ENCODE results near the gene SACS. TPM values are rescaled to one million over a fixed set of nuclear protein-coding genes. Genes with fewer than 3 reads are reported as not detected.

Gene SACS
- total and polyA plus RNA-seq, 2 of the 4 experiments (the other 2 are of a cell fraction) = 14.7 to 121 TPM

DNA sequence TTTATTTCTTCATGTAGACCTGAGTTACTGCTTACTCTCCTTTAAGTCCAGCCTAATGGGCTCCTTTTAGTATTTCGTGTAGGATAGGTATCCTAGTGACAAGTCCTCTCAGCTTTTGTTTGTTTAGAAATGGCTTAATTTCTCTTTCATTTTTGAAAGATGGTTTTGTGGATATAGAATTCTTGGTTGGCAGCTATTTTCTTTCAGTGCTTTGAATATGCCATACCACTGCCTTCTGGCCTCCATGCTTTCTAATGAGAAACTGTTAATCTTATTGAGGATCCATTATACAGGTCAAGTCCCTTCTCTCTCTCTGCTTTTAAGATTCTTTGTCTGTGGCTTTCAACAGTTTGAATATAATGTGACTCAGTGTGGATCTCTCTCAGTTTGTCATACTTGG is 46.8 kb upstream of the SACS start:
- ATAC-seq (ENCODE audit: low read depth) = no peak
- TF ChIP-seq ELK1 (IDR thresholded peaks at IDR 0.05; ENCODE audit: borderline replicate concordance, low read depth, low read length) (no peak), CHD1 (IDR thresholded peaks at IDR 0.05; ENCODE audit: low read depth, low read length) (no peak), RCOR1 (IDR thresholded peaks at IDR 0.05; ENCODE audit: insufficient replicate concordance, low read length) (no peak), RAD21 (IDR thresholded peaks at IDR 0.05; ENCODE audit: low read length) (no peak), SMC3 (IDR thresholded peaks at IDR 0.05; ENCODE audit: low read depth, low read length) (no peak), BHLHE40 (IDR thresholded peaks at IDR 0.05; ENCODE audit: low read depth, low read length) (no peak), MAZ (IDR thresholded peaks at IDR 0.05; ENCODE audit: borderline replicate concordance, low read depth, low read length) (no peak), FOS (IDR thresholded peaks at IDR 0.05; ENCODE audit: low read depth, low read length) (no peak)
- TF ChIP-seq, protein P1, sequence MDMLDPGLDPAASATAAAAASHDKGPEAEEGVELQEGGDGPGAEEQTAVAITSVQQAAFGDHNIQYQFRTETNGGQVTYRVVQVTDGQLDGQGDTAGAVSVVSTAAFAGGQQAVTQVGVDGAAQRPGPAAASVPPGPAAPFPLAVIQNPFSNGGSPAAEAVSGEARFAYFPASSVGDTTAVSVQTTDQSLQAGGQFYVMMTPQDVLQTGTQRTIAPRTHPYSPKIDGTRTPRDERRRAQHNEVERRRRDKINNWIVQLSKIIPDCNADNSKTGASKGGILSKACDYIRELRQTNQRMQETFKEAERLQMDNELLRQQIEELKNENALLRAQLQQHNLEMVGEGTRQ (IDR thresholded peaks at IDR 0.05; ENCODE audit: low read depth, low read length) = no peak
- TF ChIP-seq, protein P2, sequence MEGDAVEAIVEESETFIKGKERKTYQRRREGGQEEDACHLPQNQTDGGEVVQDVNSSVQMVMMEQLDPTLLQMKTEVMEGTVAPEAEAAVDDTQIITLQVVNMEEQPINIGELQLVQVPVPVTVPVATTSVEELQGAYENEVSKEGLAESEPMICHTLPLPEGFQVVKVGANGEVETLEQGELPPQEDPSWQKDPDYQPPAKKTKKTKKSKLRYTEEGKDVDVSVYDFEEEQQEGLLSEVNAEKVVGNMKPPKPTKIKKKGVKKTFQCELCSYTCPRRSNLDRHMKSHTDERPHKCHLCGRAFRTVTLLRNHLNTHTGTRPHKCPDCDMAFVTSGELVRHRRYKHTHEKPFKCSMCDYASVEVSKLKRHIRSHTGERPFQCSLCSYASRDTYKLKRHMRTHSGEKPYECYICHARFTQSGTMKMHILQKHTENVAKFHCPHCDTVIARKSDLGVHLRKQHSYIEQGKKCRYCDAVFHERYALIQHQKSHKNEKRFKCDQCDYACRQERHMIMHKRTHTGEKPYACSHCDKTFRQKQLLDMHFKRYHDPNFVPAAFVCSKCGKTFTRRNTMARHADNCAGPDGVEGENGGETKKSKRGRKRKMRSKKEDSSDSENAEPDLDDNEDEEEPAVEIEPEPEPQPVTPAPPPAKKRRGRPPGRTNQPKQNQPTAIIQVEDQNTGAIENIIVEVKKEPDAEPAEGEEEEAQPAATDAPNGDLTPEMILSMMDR (conservative IDR thresholded peaks at IDR 0.05; ENCODE audit: low read depth, low read length) = no peak
- Histone ChIP-seq H3K4me1 (ENCODE audit: control insufficient read depth, insufficient read depth, low read length) (no peaks in the 10 kb centered on the region), H2BK120ac (ENCODE audit: low read depth, low read length) (no peak overlapping the region), H2AK5ac (ENCODE audit: low read depth, low read length) (no peak overlapping the region), H2BK20ac (ENCODE audit: low read depth, low read length) (no peak overlapping the region), H3K4ac (ENCODE audit: low read depth, low read length) (no peak overlapping the region), H4K8ac (ENCODE audit: low read depth in 2 of 2, low read length in 2 of 2) (no peak overlapping the region), H4K20me1 (ENCODE audit: insufficient read depth, low read length) (no peaks in the 10 kb centered on the region), H3K4me3 (ENCODE audit: insufficient read depth, low read depth, low read length) (no peak overlapping the region), H3K27ac (ENCODE audit: insufficient read depth, low read length) (no peak overlapping the region), H4K91ac (ENCODE audit: insufficient read depth, low read depth, low read length) (no peak overlapping the region), H3K18ac (ENCODE audit: low read depth, low read length) (no peak overlapping the region), H2BK15ac (ENCODE audit: low read depth, low read length) (no peak overlapping the region), H3K36me3 (ENCODE audit: control insufficient read depth, insufficient read depth, low read length) (no peaks in the 10 kb centered on the region), H2AK9ac (replicated peaks; ENCODE audit: low read depth, low read length, poor library complexity) (no peak overlapping the region), H2AFZ (replicated peaks; ENCODE audit: low read length, poor library complexity) (no peak overlapping the region), H2BK5ac (ENCODE audit: low read depth, low read length, poor library complexity, severe bottlenecking) (no peak overlapping the region), H3K9ac (ENCODE audit: low read depth, low read length) (no peak overlapping the region), H3K9me1 (ENCODE audit: insufficient read depth, low read length) (no peaks in the 10 kb centered on the region), H4K5ac (ENCODE audit: low read depth, low read length) (no peak overlapping the region), H3K56ac (ENCODE audit: extremely low read depth, insufficient read depth, low read length) (no peak overlapping the region), H3K9me3 (ENCODE audit: control insufficient read depth, insufficient read depth, low read length) (peaks cover 8% of the 10 kb centered on the region), H3K79me1 (ENCODE audit: low read depth in 1 of 2, low read length in 2 of 2) (no peaks in the 10 kb centered on the region), H3K23ac (ENCODE audit: low read depth, low read length) (no peak overlapping the region), H3K4me2 (ENCODE audit: low read depth, low read length) (no peak overlapping the region), H3K14ac (replicated peaks; ENCODE audit: low read depth, low read length) (no peak overlapping the region), H3K27me3 (ENCODE audit: control insufficient read depth, insufficient read depth, low read length) (no peaks in the 10 kb centered on the region)
- dilution Hi-C loops (cut with HindIII; ENCODE audit: low sequenced_read_pairs, unreplicated experiment) (no loop called here), in situ Hi-C loops (cut with MboI; ENCODE audit: low sequenced_read_pairs) (no loop called here), intact Hi-C loops (cut with micrococcal nuclease) (no loop called here)
- no TSS peak for BruUV-seq (replicated peaks)
- whole genome bisulfite sequencing, 2 experiments (ENCODE audit: extremely low coverage in 2 of 2, insufficient read length in 1 of 2) = no CpG with 5 or more reads among the region's 1 CpG
- POLR2A ChIA-PET (ENCODE audit: unreplicated experiment) = no interaction called here
- CTCF ChIA-PET = no interaction called here
- DNase-seq = no peak

All from IMR-90 (cell line).